Panc1 (cell line): ENCODE results near the gene ACOXL.

Source experiments
- POLR2AphosphoS5 ChIP-seq: IDR thresholded peaks from 2 replicates; pipeline ENCODE4 v1.6.1; 2012; ENCODE audit warnings: mild to moderate bottlenecking, low read depth, low read length, moderate library complexity
- REST ChIP-seq, 2 experiments: IDR thresholded peaks; 2 replicates each; pipeline ENCODE4 v1.6.1; 2011 to 2012; ENCODE audit warnings: low read depth in 2 of 2, control low read depth in 1 of 2, low read length in 1 of 2, mild to moderate bottlenecking in 1 of 2, moderate library complexity in 1 of 2; ENCODE audit not compliant: insufficient read depth in 1 of 2
- SIN3A ChIP-seq: IDR thresholded peaks from 2 replicates; pipeline ENCODE4 v1.6.1; 2012; ENCODE audit warnings: low read depth, mild to moderate bottlenecking, low read length, moderate library complexity, borderline replicate concordance; ENCODE audit not compliant: insufficient read depth
- TCF7L2 ChIP-seq: IDR thresholded peaks from 2 replicates; pipeline ENCODE4 v1.6.1; 2011; ENCODE audit warnings: mild to moderate bottlenecking, low read depth, low read length, inconsistent platforms
- TF ChIP-seq, protein P1 (sequence below): fragments of 450-650 bp; IDR thresholded peaks from 2 replicates; pipeline ENCODE4 v1.5.1; 2017; ENCODE audit warnings: mild to moderate bottlenecking

DNA sequence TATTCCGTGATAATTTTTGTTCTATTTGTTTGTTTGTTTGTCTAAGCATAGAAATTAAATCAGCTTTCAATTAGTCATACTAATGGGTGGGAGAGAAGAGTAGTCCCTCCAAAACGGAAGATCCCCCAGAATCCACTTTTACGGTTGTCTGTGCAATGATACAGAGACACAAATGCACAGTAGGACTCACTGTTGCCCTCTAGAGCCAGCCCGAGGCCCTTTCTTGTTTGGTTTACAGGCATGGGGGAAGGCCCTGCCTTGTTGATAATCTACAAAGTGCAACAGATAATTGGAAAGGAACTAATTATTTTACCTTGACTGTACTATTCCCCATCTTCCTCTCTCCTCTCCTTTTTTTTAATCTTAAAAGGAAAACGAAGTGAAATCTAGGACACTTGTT lies 121.1 kb downstream of the ACOXL start:
- TF ChIP-seq, protein P1, sequence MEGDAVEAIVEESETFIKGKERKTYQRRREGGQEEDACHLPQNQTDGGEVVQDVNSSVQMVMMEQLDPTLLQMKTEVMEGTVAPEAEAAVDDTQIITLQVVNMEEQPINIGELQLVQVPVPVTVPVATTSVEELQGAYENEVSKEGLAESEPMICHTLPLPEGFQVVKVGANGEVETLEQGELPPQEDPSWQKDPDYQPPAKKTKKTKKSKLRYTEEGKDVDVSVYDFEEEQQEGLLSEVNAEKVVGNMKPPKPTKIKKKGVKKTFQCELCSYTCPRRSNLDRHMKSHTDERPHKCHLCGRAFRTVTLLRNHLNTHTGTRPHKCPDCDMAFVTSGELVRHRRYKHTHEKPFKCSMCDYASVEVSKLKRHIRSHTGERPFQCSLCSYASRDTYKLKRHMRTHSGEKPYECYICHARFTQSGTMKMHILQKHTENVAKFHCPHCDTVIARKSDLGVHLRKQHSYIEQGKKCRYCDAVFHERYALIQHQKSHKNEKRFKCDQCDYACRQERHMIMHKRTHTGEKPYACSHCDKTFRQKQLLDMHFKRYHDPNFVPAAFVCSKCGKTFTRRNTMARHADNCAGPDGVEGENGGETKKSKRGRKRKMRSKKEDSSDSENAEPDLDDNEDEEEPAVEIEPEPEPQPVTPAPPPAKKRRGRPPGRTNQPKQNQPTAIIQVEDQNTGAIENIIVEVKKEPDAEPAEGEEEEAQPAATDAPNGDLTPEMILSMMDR, result peak; percentile 84
- TF ChIP-seq POLR2AphosphoS5, result no peak
- no peak for TF ChIP-seq REST (IDR thresholded peaks at IDR 0.05; ENCODE audit: insufficient read depth in 1 of 2, low read depth in 2 of 2, low read length in 1 of 2)
- no peak for TF ChIP-seq SIN3A
- TF ChIP-seq TCF7L2, result no peak
